Activated B cell treated with CpG ODN at 0.5 μM for 24 hours (primary cell): Measurements from ENCODE around the gene MZB1. TPM values are rescaled to one million over a fixed set of nuclear protein-coding genes. Genes with fewer than 3 reads are reported as not detected.

Experiments
- ATAC-seq: fragments of 200-7000 bp; cut with Tn5 transposase; one replicate; pipeline ENCODE4 v1.10.0; 2021; ENCODE audit warnings: low read depth, mild to moderate bottlenecking, moderate library complexity
- CTCF ChIA-PET: fragments of 350-600 bp; sonication (Branson Sonifier 250); formaldehyde crosslinking; loops from one replicate; lab custom pipeline; 2021; ENCODE audit warnings: antibody characterized with exemption; lab: Charles Lee
- POLR2A ChIA-PET: fragments of 350-600 bp; sonication (Branson Sonifier 250); formaldehyde crosslinking; loops from one replicate; lab custom pipeline; 2021; ENCODE audit warnings: antibody characterized with exemption; lab: Charles Lee
- DNase-seq: peaks from one replicate; pipeline ENCODE4 v3.0.0; 2022
- H3K27ac Mint-ChIP-seq: one replicate; pipeline ENCODE4 v1.8.0; 2020; ENCODE audit warnings: mixed read lengths
- H3K27me3 Mint-ChIP-seq: one replicate; pipeline ENCODE4 v1.8.0; 2021; ENCODE audit warnings: mixed read lengths
- H3K36me3 Mint-ChIP-seq: one replicate; pipeline ENCODE4 v1.8.0; 2021; ENCODE audit warnings: low read depth, mixed read lengths
- H3K4me1 Mint-ChIP-seq: one replicate; pipeline ENCODE4 v1.8.0; 2021; ENCODE audit warnings: mixed read lengths
- H3K4me3 Mint-ChIP-seq: one replicate; pipeline ENCODE4 v1.8.0; 2020; ENCODE audit warnings: mild to moderate bottlenecking, mixed read lengths
- H3K9me3 Mint-ChIP-seq: one replicate; pipeline ENCODE4 v1.8.0; 2020; ENCODE audit warnings: mixed read lengths
- intact Hi-C: fragments of 100-400 bp; cut with micrococcal nuclease; formaldehyde crosslinking; loops from one replicate; pipeline ENCODE4 v1.15.1; 2024
- total RNA-seq: library from RNA; stranded (reverse); gene quantifications from 2 replicates; pipeline ENCODE4 v1.2.3, GENCODE V29; 2022
- TF ChIP-seq, protein P1 (sequence below): fragments of 200-600 bp; IDR thresholded peaks from one replicate; pipeline ENCODE4 v1.8.0; 2022; ENCODE audit warnings: antibody characterized with exemption, mild to moderate bottlenecking

Gene MZB1
- total RNA-seq, 1 donor from 2014 or later: 47.1 TPM

DNA sequence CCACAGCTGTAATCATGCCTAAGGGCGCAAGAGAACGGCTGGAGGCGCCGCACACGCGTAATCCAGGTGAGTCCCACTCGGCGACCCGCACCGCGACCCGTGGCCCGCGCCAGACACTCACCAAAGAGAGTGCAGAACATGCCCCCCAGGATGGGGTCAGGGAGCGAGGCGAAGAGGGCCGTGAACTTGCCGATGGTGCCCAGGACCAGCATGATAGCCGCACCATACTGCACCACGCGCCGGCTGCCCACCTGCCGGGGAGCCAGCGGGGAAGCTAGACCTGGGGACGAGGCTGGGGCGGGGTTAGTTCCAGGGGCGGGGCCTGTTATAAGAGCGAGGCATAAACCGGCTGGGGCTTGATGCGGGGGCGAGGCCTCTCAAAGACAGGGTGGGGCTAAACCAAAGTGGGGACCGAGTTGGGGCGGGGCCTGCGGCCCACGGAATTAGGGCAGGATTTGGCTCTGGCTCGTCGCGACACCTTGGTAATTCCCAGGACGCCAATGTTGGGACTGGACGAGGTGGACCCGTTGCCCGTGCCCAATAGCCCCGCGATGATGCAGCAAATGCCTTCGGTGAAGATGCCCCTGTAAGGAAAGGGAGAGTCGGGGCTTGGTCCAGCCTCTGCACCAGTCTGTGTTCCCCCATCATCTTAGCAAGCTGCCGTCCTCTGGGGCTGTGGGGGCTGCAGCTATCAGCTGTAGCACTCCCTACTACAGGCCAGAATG lies 11.4 kb downstream of the MZB1 start:
- no peaks in the 10 kb centered on the region for H3K9me3 Mint-ChIP-seq
- ChIA-PET POLR2A (interaction anchor here (0.7 kb wide), 2 partner anchors 8 to 26 kb away, joined by 3 read pairs; no protein-coding TSS in a partner anchor), CTCF (interaction anchor here (0.8 to 1.3 kb wide), 2 partner anchors 14 to 36 kb away, joined by 3 to 7 read pairs; no protein-coding TSS in a partner anchor)
- H3K4me3 Mint-ChIP-seq: no peak overlapping the region
- H3K36me3 Mint-ChIP-seq: peaks cover 12% of the 10 kb centered on the region
- H3K4me1 Mint-ChIP-seq: peaks cover 18% of the 10 kb centered on the region
- H3K27ac Mint-ChIP-seq: no peak overlapping the region
- DNase-seq (no peak), ATAC-seq (no peak)
- no peaks in the 10 kb centered on the region for H3K27me3 Mint-ChIP-seq
- TF ChIP-seq, protein P1, sequence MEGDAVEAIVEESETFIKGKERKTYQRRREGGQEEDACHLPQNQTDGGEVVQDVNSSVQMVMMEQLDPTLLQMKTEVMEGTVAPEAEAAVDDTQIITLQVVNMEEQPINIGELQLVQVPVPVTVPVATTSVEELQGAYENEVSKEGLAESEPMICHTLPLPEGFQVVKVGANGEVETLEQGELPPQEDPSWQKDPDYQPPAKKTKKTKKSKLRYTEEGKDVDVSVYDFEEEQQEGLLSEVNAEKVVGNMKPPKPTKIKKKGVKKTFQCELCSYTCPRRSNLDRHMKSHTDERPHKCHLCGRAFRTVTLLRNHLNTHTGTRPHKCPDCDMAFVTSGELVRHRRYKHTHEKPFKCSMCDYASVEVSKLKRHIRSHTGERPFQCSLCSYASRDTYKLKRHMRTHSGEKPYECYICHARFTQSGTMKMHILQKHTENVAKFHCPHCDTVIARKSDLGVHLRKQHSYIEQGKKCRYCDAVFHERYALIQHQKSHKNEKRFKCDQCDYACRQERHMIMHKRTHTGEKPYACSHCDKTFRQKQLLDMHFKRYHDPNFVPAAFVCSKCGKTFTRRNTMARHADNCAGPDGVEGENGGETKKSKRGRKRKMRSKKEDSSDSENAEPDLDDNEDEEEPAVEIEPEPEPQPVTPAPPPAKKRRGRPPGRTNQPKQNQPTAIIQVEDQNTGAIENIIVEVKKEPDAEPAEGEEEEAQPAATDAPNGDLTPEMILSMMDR: no peak
- intact Hi-C loops: no loop called here

DNA sequence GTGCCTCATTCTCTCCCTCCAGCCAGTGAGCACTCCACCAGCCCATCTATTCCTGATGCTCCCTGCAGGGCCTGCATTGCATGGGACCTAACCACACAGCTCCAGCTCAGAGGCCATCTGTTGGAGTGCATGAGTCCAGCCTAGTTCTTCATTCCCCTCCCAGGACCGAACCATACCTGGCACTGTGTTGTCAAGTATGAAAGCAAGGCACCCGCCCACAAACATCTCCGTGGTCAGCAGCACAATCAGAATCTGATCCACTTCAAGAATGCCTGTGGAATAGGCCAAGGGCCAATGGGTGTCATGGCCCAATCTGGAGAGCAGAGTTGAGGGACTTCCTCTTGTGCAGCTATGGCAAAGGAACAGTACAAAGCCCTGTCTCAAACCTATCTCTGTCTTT lies 12.5 kb downstream of the MZB1 start:
- ATAC-seq: no peak
- Mint-ChIP-seq H3K4me3 (no peak overlapping the region), H3K36me3 (peaks cover 19% of the 10 kb centered on the region), H3K4me1 (peaks cover 9% of the 10 kb centered on the region), H3K27me3 (no peaks in the 10 kb centered on the region), H3K9me3 (no peaks in the 10 kb centered on the region), H3K27ac (no peak overlapping the region)
- no peak for DNase-seq
- CTCF ChIA-PET: interaction anchor here (0.8 to 1.3 kb wide), 2 partner anchors 15 to 35 kb away, joined by 3 to 7 read pairs; no protein-coding TSS in a partner anchor
- intact Hi-C loops: no loop called here
- TF ChIP-seq, protein P1: no peak
- POLR2A ChIA-PET: interaction anchor here (0.6 kb wide), 1 partner anchor 625 kb away, joined by 3 read pairs; no protein-coding TSS in a partner anchor

DNA sequence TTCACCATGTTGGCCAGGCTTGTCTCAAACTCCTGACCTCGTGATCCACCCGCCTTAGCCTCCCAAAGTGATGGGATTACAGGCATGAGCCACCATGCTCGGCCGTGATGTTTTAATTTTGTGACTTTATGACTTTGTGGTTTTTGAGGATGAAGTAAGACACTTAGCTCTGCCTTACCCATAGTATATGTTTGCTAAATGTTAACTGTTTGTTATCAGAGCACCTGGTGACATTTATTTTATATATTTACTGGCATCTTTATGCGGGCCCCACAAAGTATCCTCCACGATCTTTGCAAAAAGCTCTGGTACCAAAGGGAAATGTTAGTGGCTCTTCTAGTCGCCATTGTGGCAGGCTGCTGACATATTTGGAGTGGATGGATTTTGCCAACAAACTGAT lies 13.3 kb downstream of the MZB1 start:
- Mint-ChIP-seq H3K36me3 (peaks cover 24% of the 10 kb centered on the region), H3K27me3 (no peaks in the 10 kb centered on the region), H3K4me1 (peaks cover 4% of the 10 kb centered on the region), H3K4me3 (no peak overlapping the region), H3K9me3 (no peaks in the 10 kb centered on the region), H3K27ac (no peak overlapping the region)
- CTCF ChIA-PET: no interaction called here
- TF ChIP-seq, protein P1: no peak
- POLR2A ChIA-PET: interaction anchor here (0.5 kb wide), 1 partner anchor 34 kb away, joined by 3 read pairs; no protein-coding TSS in a partner anchor
- ATAC-seq (no peak), DNase-seq (no peak)
- intact Hi-C loops: no loop called here

GRCh38 chr5:139374909-139375308 lies 14.8 kb downstream of the MZB1 start:
- H3K9me3 Mint-ChIP-seq: no peaks in the 10 kb centered on the region
- peaks cover 33% of the 10 kb centered on the region for H3K36me3 Mint-ChIP-seq
- POLR2A ChIA-PET: no interaction called here
- DNase-seq: no peak
- H3K27ac Mint-ChIP-seq: no peak overlapping the region
- intact Hi-C loops: no loop called here
- H3K4me1 Mint-ChIP-seq: no peaks in the 10 kb centered on the region
- TF ChIP-seq, protein P1: no peak
- no peaks in the 10 kb centered on the region for H3K27me3 Mint-ChIP-seq
- no peak for ATAC-seq
- CTCF ChIA-PET: no interaction called here
- no peak overlapping the region for H3K4me3 Mint-ChIP-seq
